GM18951 (cell line): ENCODE data around the gene WNT1.

Experiments used
- POLR2A ChIP-seq: IDR thresholded peaks from 4 replicates; pipeline ENCODE4 v1.6.1; 2011; ENCODE audit warnings: mild to moderate bottlenecking; ENCODE audit not compliant: insufficient read length, insufficient read depth; ENCODE audit errors: extremely low read depth
- in situ Hi-C: fragments of 300-500 bp; cut with MboI; formaldehyde crosslinking; loops from one replicate; pipeline ENCODE4 v1.12.0; 2022; ENCODE audit warnings: low sequenced_read_pairs, mixed read lengths, inconsistent platforms; ENCODE audit not compliant: unreplicated experiment

The WNT1 gene

DNA sequence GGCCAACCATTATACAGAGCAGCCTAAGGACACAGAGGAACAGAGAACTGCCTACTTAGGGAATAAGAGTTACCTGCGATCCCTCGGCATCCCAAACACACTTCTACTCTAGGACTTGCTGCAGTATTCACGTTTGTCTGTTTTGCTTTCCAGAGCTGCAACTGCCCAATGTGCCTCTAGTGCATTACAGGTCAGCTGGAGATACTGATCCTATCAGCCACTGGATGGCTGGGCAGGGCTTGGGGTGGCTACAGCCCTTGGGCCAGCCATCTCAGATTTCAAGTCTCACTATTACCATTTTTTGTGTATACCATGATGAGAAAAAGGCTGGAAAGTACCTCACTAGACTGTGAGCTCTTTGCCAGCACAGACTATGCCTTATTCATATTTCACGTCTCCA is 25.4 kb upstream of the WNT1 start:
- TF ChIP-seq POLR2A: no peak
- in situ Hi-C loops: no loop called here

GRCh38 chr12:48954061-48954460 is 24.1 kb upstream of the WNT1 start:
- in situ Hi-C loops: no loop called here

DNA sequence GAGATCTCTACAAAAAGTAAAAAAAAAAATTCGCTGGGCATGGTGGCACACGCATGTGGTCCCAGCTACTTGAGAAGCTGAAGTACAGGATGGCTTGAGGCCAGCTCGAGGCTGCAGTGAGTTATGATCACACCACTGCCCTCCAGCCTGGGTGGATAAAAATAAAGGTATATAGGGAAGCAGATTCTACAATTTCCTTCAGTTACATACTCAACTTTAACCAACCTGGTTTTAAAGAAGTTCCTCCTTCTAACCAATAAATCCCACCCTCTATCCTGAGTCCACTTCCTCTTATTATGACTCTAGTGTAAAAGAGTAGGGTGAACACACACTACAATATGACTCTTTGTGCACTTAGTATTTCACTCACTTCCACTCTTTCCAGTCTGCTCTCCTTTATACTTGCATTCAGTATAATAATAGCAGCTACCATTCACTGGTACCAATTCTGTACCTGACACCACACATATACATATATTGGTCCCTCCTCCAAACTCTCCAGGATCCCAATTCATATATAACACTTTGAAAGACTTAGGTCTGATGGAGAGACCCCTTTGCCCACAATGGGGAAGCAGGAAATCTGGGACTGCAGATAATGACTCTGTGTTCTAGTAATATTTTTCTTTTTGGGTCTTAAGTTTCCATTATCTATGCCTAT is 23.2 kb upstream of the WNT1 start:
- TF ChIP-seq POLR2A: no peak
- in situ Hi-C loops: no loop called here

More at GRCh38 chr12:48954061-48954460, 24.1 kb upstream of the WNT1 start:
- TF ChIP-seq POLR2A: no peak

GRCh38 chr12:48956279-48957140 is 21.6 kb upstream of the WNT1 start:
- in situ Hi-C loops: no loop called here
- TF ChIP-seq POLR2A: no peak

- peak; percentile 79 for TF ChIP-seq POLR2A
- in situ Hi-C loops: no loop called here
These were observed 20.7 kb upstream of the WNT1 start, which contains the start of gene ARF3 for GRCh38 chr12:48957141-48958048. TSS of gene ARF3 (minus strand) at chr12:48957487. CDS start at chr12:48941095, 16,392 bp downstream.

DNA sequence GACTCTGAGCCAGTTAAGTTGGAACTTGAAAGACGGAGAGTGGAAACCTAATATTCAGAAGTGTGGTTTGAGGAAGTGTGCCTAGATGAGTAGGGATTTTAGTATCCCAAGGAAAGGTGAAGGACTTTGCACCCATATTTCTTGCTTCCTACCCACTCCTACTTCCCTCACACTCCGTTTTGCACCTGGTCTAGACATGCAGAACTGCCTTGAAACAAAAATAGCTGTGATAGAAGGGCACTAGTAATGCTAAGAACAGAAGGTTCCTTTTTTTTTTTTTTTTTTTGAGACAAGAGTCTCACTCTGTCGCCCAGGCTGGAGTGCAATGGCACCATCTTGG is 20.1 kb upstream of the WNT1 start:
- in situ Hi-C loops: no loop called here
- TF ChIP-seq POLR2A: no peak

- TF ChIP-seq POLR2A: no peak
These were observed 17.3 kb upstream of the WNT1 start for GRCh38 chr12:48960834-48961233.

GRCh38 chr12:48961331-48961730 is 16.8 kb upstream of the WNT1 start:
- no peak for TF ChIP-seq POLR2A
- in situ Hi-C loops: no loop called here

More at GRCh38 chr12:48960834-48961233, 17.3 kb upstream of the WNT1 start:
- in situ Hi-C loops: no loop called here

GRCh38 chr12:48961801-48962200 is 16.3 kb upstream of the WNT1 start:
- no peak for TF ChIP-seq POLR2A
- in situ Hi-C loops: no loop called here

DNA sequence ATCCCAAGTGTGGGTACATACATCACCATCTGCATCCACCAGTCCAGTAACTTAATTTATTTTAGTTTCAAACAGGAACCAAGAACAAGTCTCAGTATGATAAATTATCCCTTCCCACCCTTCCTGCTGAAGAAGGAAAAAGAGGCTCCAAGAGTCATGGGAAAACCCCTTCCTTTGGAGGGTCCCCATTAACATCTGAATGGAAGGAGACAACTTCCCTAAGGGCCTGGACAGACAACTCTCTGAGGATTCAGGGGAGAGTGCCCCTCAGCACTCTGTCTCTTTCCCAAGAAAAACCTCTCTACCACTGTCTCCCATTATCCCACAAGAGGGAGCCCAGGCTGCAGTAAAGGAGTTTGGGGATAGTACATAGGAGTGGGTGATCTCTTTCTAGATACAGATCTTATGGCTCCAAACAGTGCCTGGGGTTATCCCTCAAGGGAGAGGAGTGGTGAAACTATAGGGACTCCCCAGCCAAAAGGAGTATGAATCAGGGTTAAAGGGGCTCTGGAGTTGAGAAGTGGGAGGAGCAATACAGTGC is 12.8 kb upstream of the WNT1 start:
- in situ Hi-C loops: no loop called here
- no peak for TF ChIP-seq POLR2A

GRCh38 chr12:48966177-48966895 is 11.8 kb upstream of the WNT1 start:
- in situ Hi-C loops: no loop called here
- no peak for TF ChIP-seq POLR2A

GRCh38 chr12:48967991-48968390 is 10.1 kb upstream of the WNT1 start:
- no peak for TF ChIP-seq POLR2A
- in situ Hi-C loops: no loop called here
